ENCODE results near the gene FRAS1.

DNA sequence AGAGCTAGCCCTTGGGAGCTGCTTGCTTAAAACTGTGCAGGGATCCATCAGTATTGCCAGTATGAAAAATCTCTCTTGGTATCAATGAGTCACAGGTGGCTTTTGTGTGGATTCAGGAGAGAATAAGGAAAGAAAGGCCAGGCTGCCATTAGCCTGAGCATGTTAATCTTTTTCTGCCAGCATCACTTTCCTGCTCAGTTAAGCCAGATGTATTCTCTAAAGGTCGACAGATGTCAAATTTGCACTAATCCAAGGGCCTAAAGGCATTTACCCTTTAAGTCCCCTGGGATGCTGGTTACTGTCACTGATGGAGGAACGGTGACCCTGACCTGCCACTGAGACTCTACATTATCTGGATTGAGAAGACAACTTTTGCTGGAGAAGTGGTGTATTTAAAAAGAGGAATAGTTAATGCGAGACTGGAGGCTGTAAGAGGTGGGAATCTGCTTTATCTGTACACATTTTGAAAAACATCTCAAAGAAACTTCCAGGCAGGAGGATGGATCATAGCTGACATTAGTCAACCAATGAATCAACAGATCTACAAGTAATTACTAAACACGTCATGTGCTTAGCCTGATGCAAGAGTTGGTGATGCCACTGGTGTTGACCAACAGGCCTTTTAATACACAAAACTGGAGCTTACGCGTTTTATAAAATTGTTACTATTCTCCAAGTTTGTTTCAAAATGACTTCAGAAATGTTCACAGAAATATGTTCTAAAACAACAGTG lies 253.1 kb downstream of the FRAS1 start:
- TF ChIP-seq, protein P1, sequence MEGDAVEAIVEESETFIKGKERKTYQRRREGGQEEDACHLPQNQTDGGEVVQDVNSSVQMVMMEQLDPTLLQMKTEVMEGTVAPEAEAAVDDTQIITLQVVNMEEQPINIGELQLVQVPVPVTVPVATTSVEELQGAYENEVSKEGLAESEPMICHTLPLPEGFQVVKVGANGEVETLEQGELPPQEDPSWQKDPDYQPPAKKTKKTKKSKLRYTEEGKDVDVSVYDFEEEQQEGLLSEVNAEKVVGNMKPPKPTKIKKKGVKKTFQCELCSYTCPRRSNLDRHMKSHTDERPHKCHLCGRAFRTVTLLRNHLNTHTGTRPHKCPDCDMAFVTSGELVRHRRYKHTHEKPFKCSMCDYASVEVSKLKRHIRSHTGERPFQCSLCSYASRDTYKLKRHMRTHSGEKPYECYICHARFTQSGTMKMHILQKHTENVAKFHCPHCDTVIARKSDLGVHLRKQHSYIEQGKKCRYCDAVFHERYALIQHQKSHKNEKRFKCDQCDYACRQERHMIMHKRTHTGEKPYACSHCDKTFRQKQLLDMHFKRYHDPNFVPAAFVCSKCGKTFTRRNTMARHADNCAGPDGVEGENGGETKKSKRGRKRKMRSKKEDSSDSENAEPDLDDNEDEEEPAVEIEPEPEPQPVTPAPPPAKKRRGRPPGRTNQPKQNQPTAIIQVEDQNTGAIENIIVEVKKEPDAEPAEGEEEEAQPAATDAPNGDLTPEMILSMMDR (IDR thresholded peaks at IDR 0.05), result no peak
- TF ChIP-seq POLR2A (IDR thresholded peaks at IDR 0.05) (no peak), POLR2AphosphoS5 (IDR thresholded peaks at IDR 0.05; ENCODE audit: insufficient read depth in 1 of 2, low read depth in 1 of 2) (no peak)

Measured in vagina (tissue), 2 donors.